ENCODE results near the gene DNAH17.

DNA sequence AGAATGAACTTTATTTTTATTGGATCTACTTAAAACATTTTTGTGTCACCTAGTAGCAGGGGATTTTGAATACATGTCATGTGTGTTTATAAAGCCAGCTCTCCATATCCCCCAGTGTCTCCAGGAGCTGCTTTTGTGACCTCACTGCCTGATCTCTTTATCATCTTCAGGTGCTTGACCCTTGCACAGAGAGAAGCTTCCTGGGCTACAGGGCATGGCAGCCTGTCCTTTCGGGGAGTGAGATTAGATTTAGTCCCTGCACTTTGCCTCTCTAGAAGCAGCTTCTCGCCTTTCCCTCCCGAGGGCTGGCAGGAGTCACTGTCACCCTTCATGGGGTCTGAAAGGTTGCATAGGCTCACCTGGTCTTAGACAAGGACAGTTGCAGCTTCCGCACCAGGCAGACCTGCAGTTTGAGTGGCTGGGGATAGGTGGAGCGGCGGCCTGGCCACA is 156.1 kb downstream of the DNAH17 start:
- TF ChIP-seq EZH2 (IDR thresholded peaks at IDR 0.05; ENCODE audit: borderline replicate concordance, low read depth, low read length, poor library complexity, severe bottlenecking): no peak
- TF ChIP-seq, protein P1, sequence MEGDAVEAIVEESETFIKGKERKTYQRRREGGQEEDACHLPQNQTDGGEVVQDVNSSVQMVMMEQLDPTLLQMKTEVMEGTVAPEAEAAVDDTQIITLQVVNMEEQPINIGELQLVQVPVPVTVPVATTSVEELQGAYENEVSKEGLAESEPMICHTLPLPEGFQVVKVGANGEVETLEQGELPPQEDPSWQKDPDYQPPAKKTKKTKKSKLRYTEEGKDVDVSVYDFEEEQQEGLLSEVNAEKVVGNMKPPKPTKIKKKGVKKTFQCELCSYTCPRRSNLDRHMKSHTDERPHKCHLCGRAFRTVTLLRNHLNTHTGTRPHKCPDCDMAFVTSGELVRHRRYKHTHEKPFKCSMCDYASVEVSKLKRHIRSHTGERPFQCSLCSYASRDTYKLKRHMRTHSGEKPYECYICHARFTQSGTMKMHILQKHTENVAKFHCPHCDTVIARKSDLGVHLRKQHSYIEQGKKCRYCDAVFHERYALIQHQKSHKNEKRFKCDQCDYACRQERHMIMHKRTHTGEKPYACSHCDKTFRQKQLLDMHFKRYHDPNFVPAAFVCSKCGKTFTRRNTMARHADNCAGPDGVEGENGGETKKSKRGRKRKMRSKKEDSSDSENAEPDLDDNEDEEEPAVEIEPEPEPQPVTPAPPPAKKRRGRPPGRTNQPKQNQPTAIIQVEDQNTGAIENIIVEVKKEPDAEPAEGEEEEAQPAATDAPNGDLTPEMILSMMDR (conservative IDR thresholded peaks at IDR 0.05; ENCODE audit: low read depth, low read length): no peak
